Esophagus squamous epithelium (tissue), 5 donors: ENCODE measurements around the gene KCNQ4. TPM values are rescaled to one million over a fixed set of nuclear protein-coding genes. Genes with fewer than 3 reads are reported as not detected.

ENCODE experiments used
- DNase-seq: peaks from one replicate; lab custom pipeline; 2025; lab: John Stamatoyannopoulos, UW
- H3K27ac ChIP-seq, 4 donors: fragments of 200-600 bp; sonication (generic); one replicate each; pipeline ENCODE4 v1.5.1; 2016 to 2019; ENCODE audit warnings: mild to moderate bottlenecking in 1 of 4
- H3K27me3 ChIP-seq, 4 donors: fragments of 200-600 bp; sonication (generic); 1 replicate in 3 of 4; 2 replicates in 1 of 4; pipeline versions ENCODE4 v1.5.1 to v1.6.0; 2017 to 2021; ENCODE audit warnings: antibody characterized with exemption in 1 of 4
- H3K36me3 ChIP-seq, 3 donors: fragments of 200-600 bp; sonication (generic); one replicate each; pipeline ENCODE4 v1.5.1; 2016 to 2019
- H3K4me1 ChIP-seq, 3 donors: fragments of 200-600 bp; sonication (generic); one replicate each; pipeline ENCODE4 v1.5.1; 2017 to 2019
- H3K4me3 ChIP-seq, 4 donors: fragments of 200-600 bp; sonication (generic); 1 replicate in 3 of 4; 2 replicates in 1 of 4; pipeline ENCODE4 v1.5.1; 2016 to 2019; ENCODE audit warnings: mild to moderate bottlenecking in 2 of 4, moderate library complexity in 1 of 4
- H3K9me3 ChIP-seq, 3 donors: fragments of 200-600 bp; sonication (generic); one replicate each; pipeline ENCODE4 v1.5.1; 2016 to 2019
- CTCF ChIP-seq, 6 experiments: fragments of 450-650 bp in 4 of 6; fragments of 200-600 bp in 2 of 6; sonication (generic) in 2 of 6; IDR thresholded peaks; one replicate each; pipeline ENCODE4 v1.5.1; 2016 to 2019; ENCODE audit warnings: antibody characterized with exemption in 6 of 6, mild to moderate bottlenecking in 4 of 6, moderate library complexity in 4 of 6
- POLR2A ChIP-seq, 4 donors: fragments of 450-650 bp; IDR thresholded peaks; one replicate each; pipeline ENCODE4 v1.6.1; 2017; ENCODE audit warnings: antibody characterized with exemption in 4 of 4, mild to moderate bottlenecking in 4 of 4, moderate library complexity in 3 of 4
- WGBS, 2 donors: methylation state at CpG; one replicate each; pipeline ENCODE4 v1.1.5; 2018; 5-methylcytosine and 5-hydroxymethylcytosine counted together
- intact Hi-C: fragments of 100-400 bp; cut with DNase I; formaldehyde crosslinking; loops from one replicate; pipeline ENCODE4 v1.15.0; 2022
- total RNA-seq, 4 donors: library from RNA; depleted of rRNA; stranded (reverse); fragments of >200 nt; gene quantifications; one replicate each; pipeline ENCODE4 v1.1.0, GENCODE V29; 2016
- donor health status: DM: yes; HTN: yes; CAD: no.

KCNQ4 gene
- total RNA-seq, 4 donors from 2014 or later = 0.50 to 2.1 (median 0.81) TPM

DNA sequence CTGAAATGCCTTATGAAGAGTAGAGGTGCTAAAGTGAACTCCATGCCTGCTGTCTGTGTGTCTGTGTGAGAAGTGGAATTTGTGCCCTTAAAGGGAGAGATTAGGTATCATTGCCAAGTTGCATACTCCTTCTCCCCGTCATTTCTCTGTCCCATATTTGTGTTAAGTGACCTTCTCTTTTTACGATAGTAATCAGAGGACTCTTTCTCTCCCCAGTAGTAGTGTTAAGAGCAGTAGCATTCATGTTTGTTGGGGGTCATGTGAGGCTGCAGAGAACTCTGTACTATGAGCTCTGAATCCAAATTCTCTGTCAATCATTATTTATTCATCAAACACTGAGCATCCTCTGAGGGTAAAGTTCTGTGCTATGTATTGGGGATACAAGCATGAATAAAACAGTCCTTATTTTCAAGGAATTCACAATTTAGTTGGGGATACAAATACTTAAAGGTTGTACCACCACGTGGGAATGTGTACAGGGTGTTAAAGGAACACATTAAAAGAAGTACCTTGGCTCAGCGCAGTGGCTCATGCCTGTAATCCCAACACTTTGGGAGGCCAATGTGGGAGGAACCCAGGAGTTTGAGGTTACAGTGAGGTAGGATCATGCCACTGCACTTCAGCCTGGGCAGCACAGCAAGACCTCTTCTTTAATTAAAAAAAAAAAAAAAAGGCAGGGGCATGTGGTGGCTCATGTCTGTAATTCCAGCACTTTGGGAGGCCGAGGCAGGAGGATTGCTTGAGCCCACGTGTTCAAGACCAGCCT lies 24.8 kb upstream of the KCNQ4 start:
- no peak for DNase-seq
- H3K4me3 ChIP-seq = no peak overlapping the region
- H3K4me1 ChIP-seq = peaks cover 0 to 18% (median 0%) of the 10 kb centered on the region in 3 donors
- no peaks in the 10 kb centered on the region for H3K9me3 ChIP-seq
- H3K36me3 ChIP-seq = peaks cover 12 to 100% (median 39%) of the 10 kb centered on the region in 3 donors
- H3K27me3 ChIP-seq = no peaks in the 10 kb centered on the region
- intact Hi-C loops = no loop called here
- TF ChIP-seq POLR2A (IDR thresholded peaks at IDR 0.05) (no peak), CTCF (IDR thresholded peaks at IDR 0.05) (no peak)
- 93 to 97% methylated on average over 6 of the region's 6 CpGs for WGBS, 2 donors
- H3K27ac ChIP-seq = no peak overlapping the region

DNA sequence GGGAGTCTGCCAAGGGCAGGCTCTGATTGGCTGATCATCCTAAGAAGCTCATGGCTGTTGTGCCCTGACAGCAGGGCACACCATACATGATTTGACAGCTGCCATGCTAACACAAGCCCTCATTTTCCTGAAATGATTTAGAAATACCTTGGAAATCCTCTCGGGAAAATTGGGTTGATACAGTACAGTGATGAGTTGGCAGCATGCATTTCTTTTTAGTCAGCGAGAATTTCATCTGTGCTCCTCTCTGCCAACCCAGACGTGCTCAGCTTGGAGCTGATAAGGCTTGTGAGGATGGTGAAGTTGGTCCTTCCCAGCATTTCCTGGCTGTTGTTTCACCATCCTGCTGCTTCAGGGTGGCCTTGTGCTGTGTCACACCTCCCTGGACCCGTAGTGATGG lies 22.6 kb upstream of the KCNQ4 start:
- peaks cover 0 to 100% (median 40%) of the 10 kb centered on the region in 3 donors for H3K36me3 ChIP-seq
- WGBS, 2 donors = 58 to 76% methylated on average over 4 of the region's 4 CpGs
- H3K4me3 ChIP-seq = no peak overlapping the region
- DNase-seq = no peak
- intact Hi-C loops = no loop called here
- H3K4me1 ChIP-seq = peaks cover 0 to 16% (median 0%) of the 10 kb centered on the region in 3 donors
- no peaks in the 10 kb centered on the region for H3K9me3 ChIP-seq
- H3K27ac ChIP-seq = no peak overlapping the region
- no peaks in the 10 kb centered on the region for H3K27me3 ChIP-seq
- TF ChIP-seq CTCF (IDR thresholded peaks at IDR 0.05) (no peak), POLR2A (IDR thresholded peaks at IDR 0.05) (no peak)

DNA sequence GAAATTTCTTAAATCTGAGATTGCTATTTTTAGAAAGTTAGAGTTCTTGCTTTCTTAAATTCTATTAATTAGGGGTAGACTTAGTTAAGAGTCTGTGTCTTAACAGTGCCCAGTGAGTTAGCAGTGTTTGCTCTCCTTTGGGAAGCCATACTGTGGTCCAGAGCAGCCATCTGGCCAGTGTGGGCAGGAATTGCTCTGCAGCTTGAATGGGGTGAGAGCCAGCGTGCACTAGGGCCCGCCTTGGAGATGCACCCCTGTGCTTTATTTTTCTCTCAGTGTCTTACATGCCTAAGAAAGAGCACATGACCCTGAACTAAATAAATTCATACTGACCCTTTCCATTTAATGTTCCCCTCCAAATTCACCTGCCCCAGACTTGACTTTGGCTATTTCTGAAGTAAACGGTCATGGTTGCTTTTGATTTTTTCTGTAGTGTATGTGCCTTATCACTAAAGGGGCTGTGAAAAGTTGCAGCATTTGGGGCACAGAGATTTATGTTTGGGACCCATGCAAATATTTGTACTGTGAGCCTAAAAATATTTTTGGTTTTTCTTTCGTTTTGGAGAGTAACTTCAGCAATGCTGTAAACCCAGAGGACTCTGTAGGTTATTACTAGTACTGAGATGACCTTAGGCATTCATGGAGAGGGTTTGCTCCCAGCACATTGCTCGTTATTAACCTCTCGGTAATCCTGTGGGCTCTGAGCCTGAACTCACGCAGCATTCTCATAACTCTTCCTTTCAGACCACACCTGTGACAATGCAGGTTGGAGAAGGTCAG lies 21.3 kb upstream of the KCNQ4 start:
- Histone ChIP-seq H3K27ac (no peak overlapping the region), H3K9me3 (no peaks in the 10 kb centered on the region), H3K4me3 (no peak overlapping the region), H3K36me3 (peaks cover 4 to 100% (median 43%) of the 10 kb centered on the region in 3 donors), H3K4me1 (peaks cover 0 to 16% (median 0%) of the 10 kb centered on the region in 3 donors), H3K27me3 (no peaks in the 10 kb centered on the region)
- 85 to 87% methylated on average over 7 of the region's 7 CpGs for WGBS, 2 donors
- no peak for DNase-seq
- intact Hi-C loops = no loop called here
- TF ChIP-seq POLR2A (IDR thresholded peaks at IDR 0.05) (no peak), CTCF (IDR thresholded peaks at IDR 0.05) (no peak)

DNA sequence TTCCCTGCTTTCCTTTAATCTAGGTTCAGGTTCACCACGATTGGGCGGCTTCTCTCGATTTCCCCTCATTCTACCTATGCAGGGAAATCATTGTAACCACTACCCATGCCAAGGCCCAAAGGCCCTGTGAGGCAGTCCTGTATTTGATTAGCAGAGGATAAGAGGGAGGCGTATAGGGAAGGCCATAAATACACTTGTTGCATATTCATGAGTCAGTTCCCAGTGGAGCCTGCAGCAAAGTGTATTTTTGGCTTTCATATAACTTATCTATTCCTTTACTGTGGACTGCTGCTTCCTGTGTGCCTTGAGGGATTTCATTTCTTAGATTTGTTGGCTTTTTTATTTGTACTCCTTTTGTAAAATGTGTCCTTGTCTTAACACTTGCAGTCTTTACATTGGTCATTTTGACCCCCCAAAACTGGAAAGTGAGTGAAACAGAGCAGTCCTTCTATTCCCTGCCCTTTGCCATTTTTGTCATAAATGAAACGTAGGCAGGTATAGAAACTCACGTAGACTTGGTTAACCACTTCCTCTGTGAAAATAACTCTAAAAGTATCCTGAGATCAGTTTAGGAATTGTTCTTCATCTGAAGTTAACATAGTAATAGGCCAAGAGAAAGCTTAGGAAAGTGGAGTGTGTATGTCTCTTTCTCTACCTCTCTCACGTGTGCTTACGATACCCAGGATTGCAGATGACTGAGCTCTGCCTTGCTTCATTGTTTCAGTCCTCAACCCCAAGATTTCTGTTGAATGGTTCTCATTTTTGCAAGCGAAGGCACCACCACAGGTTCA lies 19.6 kb upstream of the KCNQ4 start:
- H3K4me1 ChIP-seq = peaks cover 0 to 16% (median 5%) of the 10 kb centered on the region in 3 donors
- H3K9me3 ChIP-seq = no peaks in the 10 kb centered on the region
- H3K27me3 ChIP-seq = no peaks in the 10 kb centered on the region
- H3K27ac ChIP-seq = no peak overlapping the region
- peaks cover 9 to 100% (median 40%) of the 10 kb centered on the region in 3 donors for H3K36me3 ChIP-seq
- no peak overlapping the region for H3K4me3 ChIP-seq
- 81 to 87% methylated on average over 9 of the region's 9 CpGs for WGBS, 2 donors
- intact Hi-C loops = no loop called here
- TF ChIP-seq CTCF (IDR thresholded peaks at IDR 0.05) = no peak
- TF ChIP-seq POLR2A (IDR thresholded peaks at IDR 0.05) = no peak
- DNase-seq = no peak
